Erythroblast (primary cell): ENCODE measurements around the gene ARHGEF38.

Experiments used
- DNase-seq, 2 experiments: peaks; one replicate each; lab custom pipeline; 2025; lab: John Stamatoyannopoulos, UW
- GATA1 ChIP-seq: IDR thresholded peaks from 2 replicates; pipeline ENCODE4 v1.6.1; 2011; ENCODE audit warnings: low read depth, mild to moderate bottlenecking, control low read depth, low read length, moderate library complexity
- POLR2A ChIP-seq: IDR thresholded peaks from 2 replicates; pipeline ENCODE4 v1.6.1; 2011; ENCODE audit warnings: mild to moderate bottlenecking, low read length

ARHGEF38 gene

GRCh38 chr4:105544520-105545286, 7.7 kb upstream of the ARHGEF38 start:
- TF ChIP-seq POLR2A: no peak
- no peak for TF ChIP-seq GATA1
- DNase-seq: no peak

- DNase-seq: no peak
- TF ChIP-seq GATA1 (no peak), POLR2A (no peak)
Measured at GRCh38 chr4:105546086-105546485, 6.3 kb upstream of the ARHGEF38 start.

- no peak for DNase-seq
- TF ChIP-seq POLR2A (no peak), GATA1 (no peak)
Measured at GRCh38 chr4:105547769-105548168, 4.7 kb upstream of the ARHGEF38 start.

- TF ChIP-seq GATA1 (no peak), POLR2A (no peak)
- no peak for DNase-seq
Measured at GRCh38 chr4:105548483-105548882, 3.9 kb upstream of the ARHGEF38 start.

- DNase-seq: no peak
- no peak for TF ChIP-seq GATA1
- no peak for TF ChIP-seq POLR2A
Measured at GRCh38 chr4:105550641-105551040, 1.8 kb upstream of the ARHGEF38 start.

- no peak for DNase-seq
- TF ChIP-seq GATA1: no peak
- no peak for TF ChIP-seq POLR2A
Measured at GRCh38 chr4:105555409-105555808, 3.0 kb downstream of the ARHGEF38 start.

- no peak for TF ChIP-seq POLR2A
- TF ChIP-seq GATA1: no peak
- no peak for DNase-seq
Measured at GRCh38 chr4:105556206-105556605, 3.8 kb downstream of the ARHGEF38 start.

- TF ChIP-seq POLR2A (no peak), GATA1 (no peak)
- no peak for DNase-seq
Measured at GRCh38 chr4:105558277-105558676, 5.9 kb downstream of the ARHGEF38 start.

GRCh38 chr4:105560421-105560848, 8.0 kb downstream of the ARHGEF38 start:
- TF ChIP-seq GATA1: no peak
- TF ChIP-seq POLR2A: no peak
- DNase-seq: no peak

GRCh38 chr4:105563352-105563751, 10.9 kb downstream of the ARHGEF38 start:
- TF ChIP-seq POLR2A: no peak
- TF ChIP-seq GATA1: no peak
- DNase-seq: no peak

GRCh38 chr4:105568584-105568983, 16.2 kb downstream of the ARHGEF38 start:
- no peak for TF ChIP-seq GATA1
- DNase-seq: no peak

GRCh38 chr4:105569057-105569865, 16.8 kb downstream of the ARHGEF38 start:
- DNase-seq: no peak
- TF ChIP-seq POLR2A (no peak), GATA1 (no peak)

- TF ChIP-seq GATA1 (no peak), POLR2A (no peak)
- DNase-seq: no peak
Measured at GRCh38 chr4:105569866-105570236, 17.4 kb downstream of the ARHGEF38 start.

- TF ChIP-seq POLR2A (no peak), GATA1 (no peak)
- DNase-seq: no peak
Measured at GRCh38 chr4:105572296-105572695, 19.9 kb downstream of the ARHGEF38 start.

GRCh38 chr4:105586638-105587328, 34.4 kb downstream of the ARHGEF38 start:
- TF ChIP-seq GATA1 (no peak), POLR2A (no peak)
- no peak for DNase-seq
